GM12875 (cell line): ENCODE measurements around the gene STK16.
"Not testable (repeated sequence)": the region's sequence is repeated elsewhere in the genome, so short reads cannot be mapped to it uniquely, and the experiment has no call there.

ENCODE experiments used
- H3K4me3 ChIP-seq: one replicate; pipeline ENCODE4 v1.5.1; 2011; ENCODE audit warnings: low read depth, low read length, control low read depth
- CTCF ChIP-seq: IDR thresholded peaks from 2 replicates; pipeline ENCODE4 v1.5.1; 2011; ENCODE audit warnings: low read depth, mild to moderate bottlenecking, control low read depth, inconsistent platforms, low read length, moderate library complexity, borderline replicate concordance; ENCODE audit not compliant: insufficient read depth

STK16 gene

GRCh38 chr2:219286436-219287115 is 41.3 kb downstream of the STK16 start:
- TF ChIP-seq CTCF, result no peak
- no peak overlapping the region for H3K4me3 ChIP-seq

GRCh38 chr2:219287116-219287440 is 41.8 kb downstream of the STK16 start:
- not testable (repeated sequence) for H3K4me3 ChIP-seq

GRCh38 chr2:219287580-219288265 is 42.4 kb downstream of the STK16 start:
- no peak for TF ChIP-seq CTCF
- no peak overlapping the region for H3K4me3 ChIP-seq

- H3K4me3 ChIP-seq, result no peak overlapping the region
- no peak for TF ChIP-seq CTCF
Measured at GRCh38 chr2:219289195-219289536, 43.9 kb downstream of the STK16 start.

- no peak for TF ChIP-seq CTCF
- no peak overlapping the region for H3K4me3 ChIP-seq
Measured at GRCh38 chr2:219289537-219290361, 44.5 kb downstream of the STK16 start.

- TF ChIP-seq CTCF, result no peak
- H3K4me3 ChIP-seq, result no peak overlapping the region
Measured at GRCh38 chr2:219290381-219291171, 45.3 kb downstream of the STK16 start.

- TF ChIP-seq CTCF, result no peak
- H3K4me3 ChIP-seq, result no peak overlapping the region
Measured at GRCh38 chr2:219291394-219291793, 46.1 kb downstream of the STK16 start.
